Measurements from ENCODE around the gene IPCEF1.
"Not testable (repeated sequence)": the region's sequence is repeated elsewhere in the genome, so short reads cannot be mapped to it uniquely, and the experiment has no call there.

Gene IPCEF1

DNA sequence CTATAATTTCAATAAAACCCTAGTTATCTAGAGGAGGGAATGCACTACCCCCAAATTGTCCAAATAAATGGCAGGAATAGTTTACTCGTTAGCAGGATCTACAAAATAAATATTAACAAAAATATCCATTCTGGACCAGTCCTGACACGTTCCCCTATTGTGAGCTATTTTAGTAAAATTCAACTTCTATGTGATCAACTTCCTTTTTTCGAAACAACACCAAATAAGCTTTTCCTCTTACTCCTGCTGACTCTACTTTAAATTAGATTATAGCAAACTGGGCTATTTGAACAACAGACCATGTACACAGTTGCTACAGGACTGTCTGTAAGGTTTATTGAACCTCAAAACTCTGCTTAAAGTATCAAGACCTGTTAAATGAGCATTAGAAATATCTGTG lies 154.3 kb downstream of the IPCEF1 start:
- in situ Hi-C loops (cut with HindIII; ENCODE audit: low pct_unique_long_range_greater_than_20kb, low sequenced_read_pairs), result no loop called here
- no peak for TF ChIP-seq JUND (IDR thresholded peaks at IDR 0.05; ENCODE audit: low read depth)
- DNase-seq (ENCODE audit: low read depth in 1 of 2, low spot score in 1 of 2), result no peak

DNA sequence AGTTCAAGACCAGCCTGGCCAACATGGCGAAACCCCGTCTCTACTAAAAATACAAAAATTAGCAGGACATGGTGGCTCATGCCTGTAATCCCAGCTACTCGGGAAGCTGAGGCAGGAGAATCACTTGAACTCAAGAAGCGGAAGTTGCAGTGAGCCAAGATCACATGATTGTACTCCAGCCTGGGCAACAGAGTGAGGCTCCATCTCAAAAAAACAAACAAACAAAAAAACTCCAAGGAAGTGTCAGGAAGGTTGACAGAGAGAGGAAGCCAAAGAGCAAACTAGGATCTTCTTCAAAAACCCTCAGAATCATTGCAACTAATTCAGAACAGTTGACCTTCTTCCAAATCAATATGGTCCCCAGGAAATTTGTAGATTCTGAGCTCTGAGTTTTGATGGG lies 154.9 kb downstream of the IPCEF1 start:
- DNase-seq (ENCODE audit: low read depth in 1 of 2, low spot score in 1 of 2); in situ Hi-C loops (cut with HindIII; ENCODE audit: low pct_unique_long_range_greater_than_20kb, low sequenced_read_pairs): not testable (repeated sequence)

DNA sequence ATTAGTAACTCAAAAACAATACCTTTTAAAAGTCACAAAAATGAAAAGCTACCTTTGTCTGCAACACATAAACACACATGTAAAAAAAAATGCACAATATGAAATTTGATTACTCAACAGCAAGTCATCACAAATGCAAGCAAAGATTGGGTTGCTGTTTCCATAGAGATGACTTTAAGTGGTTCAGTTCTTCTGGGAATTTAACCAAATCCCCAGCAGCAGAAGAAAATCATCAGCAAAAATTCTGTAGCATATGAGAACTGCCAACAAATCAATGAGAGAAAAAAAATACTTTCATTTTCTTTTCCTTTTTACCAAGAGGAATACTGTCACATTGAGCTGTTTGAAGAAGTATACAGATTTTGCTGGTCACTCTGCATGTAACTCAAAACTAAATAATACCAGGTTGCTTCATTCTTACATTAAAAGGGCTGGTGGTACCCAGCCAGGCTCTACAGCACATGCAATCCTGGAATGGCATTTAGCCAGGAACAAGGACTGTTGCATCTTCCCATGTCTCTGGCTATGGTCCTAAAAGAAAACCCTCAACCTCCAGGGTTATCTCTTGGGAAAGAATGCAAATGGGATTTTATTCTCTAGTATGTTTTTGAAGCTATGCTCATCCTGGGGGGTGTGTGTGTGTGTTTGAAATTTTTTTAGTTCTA lies 159.3 kb downstream of the IPCEF1 start:
- TF ChIP-seq JUND (IDR thresholded peaks at IDR 0.05; ENCODE audit: low read depth), result no peak
- DNase-seq (ENCODE audit: low read depth in 1 of 2, low spot score in 1 of 2), result no peak
- in situ Hi-C loops (cut with HindIII; ENCODE audit: low pct_unique_long_range_greater_than_20kb, low sequenced_read_pairs), result no loop called here

DNA sequence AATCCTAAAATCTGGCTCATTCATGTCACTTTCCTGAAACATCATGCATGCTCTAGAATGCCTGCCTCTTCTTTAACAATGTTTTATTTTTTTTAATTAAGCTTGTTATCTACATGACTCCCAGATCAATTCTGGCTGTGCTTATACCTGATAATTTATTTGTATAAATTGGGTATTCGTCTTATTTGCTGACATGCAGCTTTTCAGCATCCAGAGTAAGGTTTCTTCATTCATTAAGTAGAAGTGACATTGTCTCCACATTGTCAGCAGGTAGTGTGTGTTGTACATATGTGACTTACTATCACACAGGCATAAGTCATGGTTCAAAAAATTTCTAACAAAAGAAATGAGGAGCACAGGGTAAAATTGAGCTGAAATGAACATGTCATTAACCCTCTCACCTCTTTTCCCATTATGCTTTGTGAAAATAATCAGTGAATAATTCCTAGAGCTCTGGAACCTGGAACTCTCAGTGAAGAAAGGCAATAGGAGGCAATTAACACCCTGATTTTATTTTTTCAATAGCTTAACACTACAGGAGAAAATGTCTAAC lies 160.2 kb downstream of the IPCEF1 start:
- in situ Hi-C loops (cut with HindIII; ENCODE audit: low pct_unique_long_range_greater_than_20kb, low sequenced_read_pairs), result no loop called here
- TF ChIP-seq JUND (IDR thresholded peaks at IDR 0.05; ENCODE audit: low read depth), result no peak
- no peak for DNase-seq (ENCODE audit: low read depth in 1 of 2, low spot score in 1 of 2)

DNA sequence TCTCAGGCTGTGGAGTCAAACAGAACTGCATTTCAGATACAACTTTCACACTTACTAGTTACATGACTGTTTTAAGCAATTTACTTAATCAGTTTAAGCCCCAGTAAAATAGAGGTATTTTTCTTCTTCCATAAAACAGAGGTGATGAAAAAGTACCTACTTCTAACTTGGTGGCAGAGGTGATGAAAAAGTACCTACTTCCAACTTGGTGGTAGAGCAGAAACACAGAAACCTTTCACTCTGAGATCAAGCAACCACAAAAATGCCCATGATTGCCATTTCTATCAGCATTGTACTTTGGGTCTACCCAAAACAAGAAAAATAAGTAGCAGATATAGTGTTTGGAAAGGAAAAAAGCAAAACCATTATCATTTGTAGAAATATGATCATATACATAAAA lies 168.9 kb downstream of the IPCEF1 start:
- no peak for TF ChIP-seq JUND (IDR thresholded peaks at IDR 0.05; ENCODE audit: low read depth)
- no peak for DNase-seq (ENCODE audit: low read depth in 1 of 2, low spot score in 1 of 2)
- in situ Hi-C loops (cut with HindIII; ENCODE audit: low pct_unique_long_range_greater_than_20kb, low sequenced_read_pairs), result no loop called here

DNA sequence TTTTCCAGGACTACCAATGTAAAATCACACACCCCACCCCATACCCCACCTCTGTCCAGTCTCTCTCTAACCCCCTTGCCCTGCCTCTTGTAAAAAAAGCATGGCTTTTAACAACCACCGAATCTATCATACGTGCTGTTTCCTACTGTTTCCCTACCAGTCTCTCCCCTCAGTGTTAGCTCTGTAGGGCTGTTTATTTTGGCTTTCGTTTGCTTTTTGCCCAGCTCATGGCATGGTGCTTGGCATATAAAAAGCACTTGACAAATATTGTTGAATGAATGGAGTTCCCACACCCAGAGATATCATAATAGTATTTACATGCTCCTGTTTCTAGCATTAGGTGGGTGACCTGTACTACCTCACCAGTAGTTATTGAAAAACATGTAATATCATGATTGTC lies 169.4 kb downstream of the IPCEF1 start:
- no peak for TF ChIP-seq JUND (IDR thresholded peaks at IDR 0.05; ENCODE audit: low read depth)
- in situ Hi-C loops (cut with HindIII; ENCODE audit: low pct_unique_long_range_greater_than_20kb, low sequenced_read_pairs), result no loop called here
- DNase-seq (ENCODE audit: low read depth in 1 of 2, low spot score in 1 of 2), result no peak

DNA sequence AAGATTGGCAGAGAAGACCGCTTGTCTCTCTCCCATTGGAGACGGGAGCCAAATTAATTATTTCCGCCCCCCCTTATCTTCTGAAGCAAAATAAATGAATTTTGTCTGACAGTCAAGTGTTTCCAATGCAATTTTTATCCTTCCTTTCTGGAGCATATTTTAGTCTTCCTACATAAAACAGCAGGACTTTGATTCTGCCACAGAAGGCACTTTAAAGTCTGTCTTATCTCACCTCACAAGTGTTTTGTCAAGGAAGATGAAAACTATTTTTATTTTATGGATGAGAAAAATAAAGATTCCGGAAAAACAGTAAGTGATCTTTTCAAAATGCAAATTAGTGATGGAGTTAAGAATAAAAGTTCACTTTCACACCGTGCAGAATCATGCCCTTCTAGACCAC lies 177.2 kb downstream of the IPCEF1 start:
- no peak for TF ChIP-seq JUND (IDR thresholded peaks at IDR 0.05; ENCODE audit: low read depth)
- in situ Hi-C loops (cut with HindIII; ENCODE audit: low pct_unique_long_range_greater_than_20kb, low sequenced_read_pairs), result no loop called here
- no peak for DNase-seq (ENCODE audit: low read depth in 1 of 2, low spot score in 1 of 2)

DNA sequence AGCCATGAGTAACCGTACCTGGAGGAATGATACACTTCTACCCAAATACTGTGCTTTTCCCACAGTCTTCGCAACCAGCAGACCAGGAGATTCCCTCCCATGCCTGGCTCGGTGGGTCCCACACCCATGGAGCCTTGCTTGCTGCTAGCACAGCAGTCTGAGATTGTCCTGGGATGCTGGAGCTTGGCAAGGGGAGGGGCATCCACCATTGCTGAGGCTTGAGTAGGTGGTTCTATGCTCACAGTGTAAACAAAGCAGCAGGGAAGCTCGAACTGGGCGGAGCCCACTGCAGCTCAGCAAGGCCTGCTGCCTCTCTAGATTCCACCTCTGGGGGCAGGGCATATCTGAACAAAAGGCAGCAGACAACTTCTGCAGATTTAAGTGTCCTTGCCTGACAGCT lies 184.2 kb downstream of the IPCEF1 start:
- DNase-seq (ENCODE audit: low read depth in 1 of 2, low spot score in 1 of 2); in situ Hi-C loops (cut with HindIII; ENCODE audit: low pct_unique_long_range_greater_than_20kb, low sequenced_read_pairs): not testable (repeated sequence)

DNA sequence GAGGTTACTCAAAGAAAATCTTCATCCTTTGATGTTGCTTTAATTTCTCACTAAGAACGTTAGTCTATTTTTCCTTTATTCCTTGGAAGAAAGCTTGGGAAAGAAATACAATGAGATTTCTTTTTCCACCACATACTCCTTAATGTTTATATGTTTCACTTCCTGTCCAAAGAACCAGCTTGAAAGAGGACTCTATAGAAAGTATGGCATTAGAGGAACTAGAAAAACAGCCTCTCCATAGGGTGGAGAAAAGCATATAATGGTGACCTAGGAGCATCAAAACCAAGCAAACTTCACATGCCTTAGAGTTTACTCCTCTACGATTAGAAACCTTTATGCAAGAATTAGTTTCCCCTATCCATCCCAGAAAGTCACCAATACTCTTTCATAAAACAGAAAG lies 186.5 kb downstream of the IPCEF1 start:
- TF ChIP-seq JUND (IDR thresholded peaks at IDR 0.05; ENCODE audit: low read depth), result no peak
- in situ Hi-C loops (cut with HindIII; ENCODE audit: low pct_unique_long_range_greater_than_20kb, low sequenced_read_pairs), result no loop called here

DNA sequence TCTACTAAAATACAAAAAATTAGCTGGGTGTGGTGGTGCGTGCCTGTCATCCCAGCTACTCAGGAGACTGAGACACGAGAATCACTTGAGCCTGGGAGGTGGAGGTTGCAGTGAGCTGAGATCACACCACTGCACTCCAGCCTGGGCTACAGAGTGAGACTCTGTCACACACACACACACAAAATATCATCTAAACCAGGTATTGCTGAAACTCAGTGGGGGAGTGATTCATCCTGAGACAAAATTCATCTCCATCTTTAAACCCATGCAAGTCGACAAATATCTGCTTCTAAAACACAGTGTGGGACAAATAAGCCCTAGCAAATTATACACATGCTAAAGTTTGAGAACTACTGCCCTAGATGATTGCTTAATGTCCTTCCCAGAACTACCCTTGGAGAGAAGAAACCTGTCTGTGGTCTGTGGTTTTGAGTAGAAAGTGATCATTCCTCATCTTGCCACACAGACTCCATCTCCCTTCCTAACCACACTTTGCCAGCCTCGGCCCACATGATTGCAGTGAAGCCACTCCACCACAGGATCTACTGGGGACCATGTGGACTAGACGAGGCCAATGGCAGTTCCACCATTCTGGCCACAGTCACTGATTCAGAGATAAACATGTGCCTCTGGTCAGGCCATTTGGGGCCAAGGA lies 187.3 kb downstream of the IPCEF1 start:
- DNase-seq (ENCODE audit: low read depth in 1 of 2, low spot score in 1 of 2), result no peak
- no peak for TF ChIP-seq JUND (IDR thresholded peaks at IDR 0.05; ENCODE audit: low read depth)
- in situ Hi-C loops (cut with HindIII; ENCODE audit: low pct_unique_long_range_greater_than_20kb, low sequenced_read_pairs), result no loop called here

More for the DNA sequence above, 186.5 kb downstream of the IPCEF1 start:
- no peak for DNase-seq (ENCODE audit: low read depth in 1 of 2, low spot score in 1 of 2)

DNA sequence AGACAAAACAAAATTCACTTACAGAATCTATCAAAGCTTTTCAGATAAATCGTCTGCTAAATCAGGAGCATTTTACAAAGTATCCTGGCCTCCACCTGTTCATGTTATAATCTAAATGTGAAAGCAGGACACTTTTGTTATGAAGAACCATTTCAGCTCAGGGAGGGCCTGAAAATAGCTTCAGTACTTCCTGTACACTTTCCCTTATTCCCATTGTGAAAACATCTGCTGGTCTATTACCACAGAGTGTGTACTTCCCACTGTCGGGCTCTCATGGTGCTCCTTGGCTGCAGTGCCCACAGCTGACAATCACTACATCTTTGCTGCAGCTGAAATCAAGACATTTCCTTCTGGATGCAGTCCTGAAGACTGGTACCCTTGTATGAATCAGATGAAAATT lies 189.5 kb downstream of the IPCEF1 start:
- DNase-seq (ENCODE audit: low read depth in 1 of 2, low spot score in 1 of 2), result no peak
- no peak for TF ChIP-seq JUND (IDR thresholded peaks at IDR 0.05; ENCODE audit: low read depth)
- in situ Hi-C loops (cut with HindIII; ENCODE audit: low pct_unique_long_range_greater_than_20kb, low sequenced_read_pairs), result no loop called here

DNA sequence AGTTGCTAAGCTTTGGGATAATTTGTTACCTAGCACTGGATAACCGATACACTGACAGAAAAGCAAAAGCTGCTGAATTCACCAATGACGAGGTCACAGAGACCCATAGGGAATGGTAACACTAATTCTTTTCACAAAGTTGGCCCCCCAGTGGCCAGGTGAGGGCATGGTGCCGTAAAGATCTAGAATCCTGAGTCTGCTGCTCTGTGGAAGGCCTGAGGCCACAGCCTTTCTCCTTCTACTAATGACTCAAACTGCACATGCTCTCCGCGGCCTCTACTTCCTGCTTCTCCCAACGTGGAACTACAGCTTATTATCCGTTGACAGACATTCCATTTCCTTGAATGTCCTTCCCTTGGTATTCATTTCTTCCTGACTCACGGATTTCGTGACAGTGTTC lies 190.5 kb downstream of the IPCEF1 start:
- TF ChIP-seq JUND (IDR thresholded peaks at IDR 0.05; ENCODE audit: low read depth), result no peak
- DNase-seq (ENCODE audit: low read depth in 1 of 2, low spot score in 1 of 2), result peak in 1 of 2 experiments; percentile 4
- in situ Hi-C loops (cut with HindIII; ENCODE audit: low pct_unique_long_range_greater_than_20kb, low sequenced_read_pairs), result no loop called here

DNA sequence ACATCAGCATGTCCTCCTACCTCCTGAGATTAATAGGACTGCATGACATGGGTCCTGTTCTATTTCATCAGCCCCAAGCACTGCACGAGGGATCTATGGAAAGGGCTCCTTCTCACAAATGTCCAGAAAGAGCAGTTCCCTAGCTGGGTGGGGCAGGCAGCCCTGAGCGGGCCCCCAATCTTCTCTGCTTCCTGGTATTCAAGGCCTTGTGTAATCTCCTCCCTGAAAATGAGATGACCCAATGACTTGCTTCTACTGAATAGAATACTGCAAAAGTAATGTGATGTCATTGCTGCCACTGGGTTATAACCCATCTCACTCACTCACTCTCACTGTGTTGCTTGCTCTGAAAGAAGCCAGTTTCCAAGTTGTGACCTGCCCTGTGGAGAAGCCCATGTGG lies 191.1 kb downstream of the IPCEF1 start:
- no peak for TF ChIP-seq JUND (IDR thresholded peaks at IDR 0.05; ENCODE audit: low read depth)
- DNase-seq (ENCODE audit: low read depth in 1 of 2, low spot score in 1 of 2), result no peak
- in situ Hi-C loops (cut with HindIII; ENCODE audit: low pct_unique_long_range_greater_than_20kb, low sequenced_read_pairs), result no loop called here

DNA sequence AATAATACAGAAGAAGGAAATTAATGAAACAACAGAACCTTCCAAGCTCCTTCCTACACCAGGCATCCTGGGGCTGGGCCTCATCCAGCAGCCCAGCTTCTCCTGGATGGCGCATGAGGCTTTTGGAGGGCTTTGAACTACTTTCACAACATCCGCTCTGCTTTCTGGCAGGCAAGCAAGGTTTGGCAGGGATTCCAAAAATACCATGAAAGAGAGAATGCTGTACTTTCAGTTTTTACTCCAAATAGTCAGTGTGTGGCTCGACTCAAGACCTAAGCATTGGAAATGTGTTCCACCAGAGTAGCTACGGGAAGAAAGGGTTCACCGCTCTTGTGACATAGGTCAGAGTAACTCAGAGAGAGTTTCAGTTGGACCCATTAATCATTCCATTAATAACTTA lies 192.2 kb downstream of the IPCEF1 start:
- no peak for TF ChIP-seq JUND (IDR thresholded peaks at IDR 0.05; ENCODE audit: low read depth)
- in situ Hi-C loops (cut with HindIII; ENCODE audit: low pct_unique_long_range_greater_than_20kb, low sequenced_read_pairs), result no loop called here
- DNase-seq (ENCODE audit: low read depth in 1 of 2, low spot score in 1 of 2), result no peak
